Vagina (tissue), 2 donors: Measurements from ENCODE around the gene C3orf20. TPM values are rescaled to one million over a fixed set of nuclear protein-coding genes. Genes with fewer than 3 reads are reported as not detected.

Experiments
- DNase-seq, 2 donors: peaks; one replicate each; pipeline ENCODE4 v3.0.0-alpha.2; 2017; ENCODE audit errors: extremely low spot score in 2 of 2
- H3K27ac ChIP-seq: fragments of 200-600 bp; sonication (generic); one replicate; pipeline ENCODE4 v1.5.1; 2019
- H3K27me3 ChIP-seq: fragments of 200-600 bp; sonication (generic); one replicate; pipeline ENCODE4 v1.5.1; 2019
- H3K36me3 ChIP-seq, 2 donors: fragments of 200-600 bp; sonication (generic); one replicate each; pipeline ENCODE4 v1.5.1; 2017 to 2019
- H3K4me1 ChIP-seq: fragments of 200-600 bp; sonication (generic); one replicate; pipeline ENCODE4 v1.5.1; 2019
- H3K4me3 ChIP-seq, 2 donors: fragments of 200-600 bp; sonication (generic); 1 replicate in 1 of 2; 2 replicates in 1 of 2; pipeline ENCODE4 v1.5.1; 2016 to 2019
- H3K9me3 ChIP-seq: fragments of 200-600 bp; sonication (generic); one replicate; pipeline ENCODE4 v1.5.1; 2019
- POLR2A ChIP-seq, 2 donors: fragments of 450-650 bp; IDR thresholded peaks; one replicate each; pipeline ENCODE4 v1.6.1; 2017; ENCODE audit warnings: antibody characterized with exemption in 2 of 2, mild to moderate bottlenecking in 2 of 2, moderate library complexity in 2 of 2
- POLR2AphosphoS5 ChIP-seq, 2 donors: sonication (generic); formaldehyde crosslinking; IDR thresholded peaks; one replicate each; pipeline ENCODE4 v1.9.0; 2017; ENCODE audit warnings: antibody characterized with exemption in 2 of 2, mild to moderate bottlenecking in 2 of 2, low read depth in 1 of 2; ENCODE audit not compliant: insufficient read depth in 1 of 2
- intact Hi-C: fragments of 100-400 bp; cut with DNase I; formaldehyde crosslinking; loops from one replicate; pipeline ENCODE4 v1.15.1; 2023
- total RNA-seq: library from RNA; depleted of rRNA; stranded (reverse); fragments of >200 nt; gene quantifications from one replicate; pipeline ENCODE4 v1.2.3, GENCODE V29; 2016
- TF ChIP-seq, protein P1 (sequence below), 3 experiments: fragments of 450-650 bp in 2 of 3; fragments of 200-600 bp in 1 of 3; sonication (generic) in 1 of 3; IDR thresholded peaks; one replicate each; pipeline ENCODE4 v1.5.1; 2017 to 2019; ENCODE audit warnings: antibody characterized with exemption in 3 of 3, mild to moderate bottlenecking in 2 of 3, moderate library complexity in 2 of 3

Gene C3orf20
- total RNA-seq, 1 donor from 2014 or later, result 0.49 TPM

DNA sequence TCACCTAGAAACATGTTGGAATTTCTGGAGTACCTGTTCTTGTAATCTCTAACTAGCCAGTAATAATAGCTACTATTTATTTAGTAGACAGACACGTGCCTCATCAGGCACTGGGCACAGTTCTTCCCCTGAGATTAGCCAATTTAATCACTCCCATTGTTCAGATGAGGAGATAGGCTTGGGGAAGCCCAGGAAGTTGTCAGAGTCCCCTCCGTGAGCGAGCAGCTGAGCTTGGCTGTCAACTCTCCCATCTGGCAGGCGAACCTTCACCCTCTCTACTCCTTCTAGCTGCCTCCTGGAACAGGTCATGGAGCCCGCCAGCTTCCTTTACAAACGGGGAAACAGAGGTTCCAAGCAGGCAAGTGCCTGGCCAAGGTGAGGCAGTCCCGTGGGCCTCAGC, 112.7 kb downstream of the C3orf20 start:
- intact Hi-C loops, result loop anchor here (5.0 kb wide), 1 partner anchor 135 kb away; no protein-coding TSS in a partner anchor
- no peaks in the 10 kb centered on the region for H3K27me3 ChIP-seq
- H3K4me3 ChIP-seq, result no peak overlapping the region
- no peaks in the 10 kb centered on the region for H3K36me3 ChIP-seq
- H3K27ac ChIP-seq, result no peak overlapping the region
- H3K9me3 ChIP-seq, result no peaks in the 10 kb centered on the region
- TF ChIP-seq, protein P1, sequence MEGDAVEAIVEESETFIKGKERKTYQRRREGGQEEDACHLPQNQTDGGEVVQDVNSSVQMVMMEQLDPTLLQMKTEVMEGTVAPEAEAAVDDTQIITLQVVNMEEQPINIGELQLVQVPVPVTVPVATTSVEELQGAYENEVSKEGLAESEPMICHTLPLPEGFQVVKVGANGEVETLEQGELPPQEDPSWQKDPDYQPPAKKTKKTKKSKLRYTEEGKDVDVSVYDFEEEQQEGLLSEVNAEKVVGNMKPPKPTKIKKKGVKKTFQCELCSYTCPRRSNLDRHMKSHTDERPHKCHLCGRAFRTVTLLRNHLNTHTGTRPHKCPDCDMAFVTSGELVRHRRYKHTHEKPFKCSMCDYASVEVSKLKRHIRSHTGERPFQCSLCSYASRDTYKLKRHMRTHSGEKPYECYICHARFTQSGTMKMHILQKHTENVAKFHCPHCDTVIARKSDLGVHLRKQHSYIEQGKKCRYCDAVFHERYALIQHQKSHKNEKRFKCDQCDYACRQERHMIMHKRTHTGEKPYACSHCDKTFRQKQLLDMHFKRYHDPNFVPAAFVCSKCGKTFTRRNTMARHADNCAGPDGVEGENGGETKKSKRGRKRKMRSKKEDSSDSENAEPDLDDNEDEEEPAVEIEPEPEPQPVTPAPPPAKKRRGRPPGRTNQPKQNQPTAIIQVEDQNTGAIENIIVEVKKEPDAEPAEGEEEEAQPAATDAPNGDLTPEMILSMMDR (IDR thresholded peaks at IDR 0.05), result no peak
- no peak for TF ChIP-seq POLR2AphosphoS5 (IDR thresholded peaks at IDR 0.05; ENCODE audit: insufficient read depth in 1 of 2, low read depth in 1 of 2)
- no peak for TF ChIP-seq POLR2A (IDR thresholded peaks at IDR 0.05)
- H3K4me1 ChIP-seq, result peaks cover 2% of the 10 kb centered on the region
- DNase-seq, result no peak

DNA sequence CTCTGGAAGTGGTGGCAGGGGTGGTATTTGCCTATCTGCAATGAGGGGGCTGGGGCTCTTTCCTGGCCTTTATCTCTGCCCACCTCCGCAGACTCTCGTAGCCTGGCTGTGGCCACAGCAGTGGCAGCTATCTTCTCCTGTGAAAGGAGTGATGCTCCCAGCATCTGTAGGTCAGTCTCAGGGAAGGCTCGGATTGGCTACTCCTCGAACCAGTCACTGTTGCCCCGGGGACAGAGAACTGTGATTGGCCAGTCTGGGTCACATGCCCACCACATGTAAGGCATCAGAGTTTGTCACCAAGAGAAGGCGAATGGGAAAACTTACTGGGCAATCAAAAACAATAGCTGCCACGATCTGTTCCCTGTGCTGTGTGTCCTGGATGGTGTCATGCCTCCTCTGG, 113.7 kb downstream of the C3orf20 start:
- Histone ChIP-seq H3K36me3 (no peaks in the 10 kb centered on the region), H3K4me3 (no peak overlapping the region), H3K27ac (no peak overlapping the region), H3K4me1 (peaks cover 8% of the 10 kb centered on the region), H3K9me3 (no peaks in the 10 kb centered on the region), H3K27me3 (no peaks in the 10 kb centered on the region)
- TF ChIP-seq POLR2A (IDR thresholded peaks at IDR 0.05), result no peak
- TF ChIP-seq, protein P1 (IDR thresholded peaks at IDR 0.05), result no peak
- TF ChIP-seq POLR2AphosphoS5 (IDR thresholded peaks at IDR 0.05; ENCODE audit: insufficient read depth in 1 of 2, low read depth in 1 of 2), result no peak
- intact Hi-C loops, result loop anchor here (5.0 kb wide), 1 partner anchor 134 kb away; no protein-coding TSS in a partner anchor
- DNase-seq, result no peak

DNA sequence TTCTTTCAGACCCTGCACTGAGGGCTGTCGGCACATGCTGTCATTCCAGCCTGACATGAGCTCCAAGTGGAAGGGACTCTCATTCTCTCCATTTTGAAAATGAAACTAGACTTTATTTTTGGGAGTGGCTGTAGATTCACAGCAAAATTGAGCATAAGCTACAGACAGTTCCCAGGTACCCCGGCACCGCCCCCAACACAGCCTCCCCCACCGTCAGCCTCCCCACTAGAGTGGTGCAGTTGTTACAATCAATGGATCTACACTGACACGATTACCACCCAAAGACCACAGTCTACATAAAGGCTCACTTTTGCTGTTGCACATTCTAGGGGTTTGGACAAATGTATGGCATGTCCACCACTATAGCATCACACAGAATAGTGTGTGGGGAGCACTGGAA, 114.3 kb downstream of the C3orf20 start:
- Histone ChIP-seq H3K4me1 (peaks cover 8% of the 10 kb centered on the region), H3K36me3 (no peaks in the 10 kb centered on the region), H3K4me3 (no peak overlapping the region), H3K27me3 (no peaks in the 10 kb centered on the region), H3K27ac (no peak overlapping the region), H3K9me3 (no peaks in the 10 kb centered on the region)
- TF ChIP-seq POLR2AphosphoS5 (IDR thresholded peaks at IDR 0.05; ENCODE audit: insufficient read depth in 1 of 2, low read depth in 1 of 2) (no peak), POLR2A (IDR thresholded peaks at IDR 0.05) (no peak)
- TF ChIP-seq, protein P1 (IDR thresholded peaks at IDR 0.05), result no peak
- no peak for DNase-seq
- intact Hi-C loops, result loop anchor here (5.0 kb wide), 1 partner anchor 133 kb away; no protein-coding TSS in a partner anchor

DNA sequence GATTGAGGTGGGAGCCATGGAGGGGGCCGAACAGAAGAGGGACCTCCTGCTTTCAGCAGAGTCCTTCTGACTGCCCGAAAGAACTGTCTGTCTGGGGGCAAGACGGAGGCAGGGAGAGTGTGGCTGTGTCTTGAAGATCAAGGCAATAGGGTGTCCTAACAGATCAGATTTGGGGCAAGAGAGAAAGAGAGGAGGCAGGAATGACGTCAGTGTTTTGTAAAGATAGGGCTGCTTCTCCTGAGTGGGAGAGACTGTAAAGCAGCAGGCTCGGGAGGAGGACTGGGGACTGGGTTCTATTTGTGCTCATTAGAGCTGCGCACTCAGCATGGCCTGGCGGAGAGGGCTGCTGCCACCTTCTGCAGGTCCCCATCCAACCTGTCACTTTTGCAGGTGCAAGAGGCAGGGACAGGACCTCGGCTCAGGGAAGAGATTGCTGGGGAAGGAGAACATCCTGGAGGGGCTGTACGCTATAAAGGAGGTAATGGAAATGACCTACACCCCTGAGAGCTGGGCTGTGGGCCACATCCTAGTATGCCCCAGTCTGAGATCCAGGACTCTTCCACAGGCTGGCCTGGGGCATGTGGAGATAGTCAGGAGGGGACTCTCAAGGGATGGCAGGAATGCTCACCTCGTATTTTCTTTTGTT, 114.8 kb downstream of the C3orf20 start:
- no peak overlapping the region for H3K27ac ChIP-seq
- DNase-seq, result no peak
- H3K4me1 ChIP-seq, result peaks cover 8% of the 10 kb centered on the region
- no peaks in the 10 kb centered on the region for H3K27me3 ChIP-seq
- H3K9me3 ChIP-seq, result no peaks in the 10 kb centered on the region
- no peak for TF ChIP-seq POLR2AphosphoS5 (IDR thresholded peaks at IDR 0.05; ENCODE audit: insufficient read depth in 1 of 2, low read depth in 1 of 2)
- TF ChIP-seq, protein P1 (IDR thresholded peaks at IDR 0.05), result no peak
- TF ChIP-seq POLR2A (IDR thresholded peaks at IDR 0.05), result no peak
- no peaks in the 10 kb centered on the region for H3K36me3 ChIP-seq
- no peak overlapping the region for H3K4me3 ChIP-seq
- intact Hi-C loops, result loop anchor here (5.0 kb wide), 1 partner anchor 133 kb away; no protein-coding TSS in a partner anchor

DNA sequence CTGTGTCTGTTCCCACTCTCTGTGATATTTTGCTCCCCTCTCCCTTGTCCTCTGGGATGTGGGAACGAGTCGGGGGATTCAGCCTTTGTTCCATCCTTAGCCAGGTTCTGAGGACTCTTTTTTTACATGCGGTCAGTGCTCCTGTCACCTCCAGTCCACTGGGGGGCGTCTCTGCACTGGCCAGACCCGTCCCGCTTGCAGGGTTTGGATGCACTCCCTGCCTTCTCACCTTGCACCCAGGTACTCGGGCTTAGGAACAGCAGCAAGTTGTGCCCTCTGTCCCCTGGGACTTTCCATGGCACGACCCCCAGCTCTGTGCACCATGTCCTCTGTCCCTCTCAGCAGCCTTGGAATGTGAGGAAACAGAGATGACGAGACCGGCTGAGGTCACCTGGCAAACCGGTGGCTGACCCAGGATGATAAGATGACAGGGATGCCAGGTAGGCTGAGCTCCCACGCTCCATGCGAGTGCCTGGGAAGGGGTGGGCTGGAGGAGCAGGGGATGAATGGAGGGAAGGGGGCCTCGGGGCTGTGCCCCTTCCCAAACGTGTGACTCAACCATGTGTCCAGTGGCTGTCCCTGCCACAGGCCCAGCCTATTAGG, 116.5 kb downstream of the C3orf20 start:
- no peak overlapping the region for H3K27ac ChIP-seq
- DNase-seq, result no peak
- peaks cover 8% of the 10 kb centered on the region for H3K4me1 ChIP-seq
- H3K27me3 ChIP-seq, result no peaks in the 10 kb centered on the region
- intact Hi-C loops, result no loop called here
- no peak overlapping the region for H3K4me3 ChIP-seq
- H3K9me3 ChIP-seq, result no peaks in the 10 kb centered on the region
- TF ChIP-seq, protein P1 (IDR thresholded peaks at IDR 0.05), result peak; percentile 46 to 65 (median 52)
- TF ChIP-seq POLR2A (IDR thresholded peaks at IDR 0.05), result no peak
- no peaks in the 10 kb centered on the region for H3K36me3 ChIP-seq
